Astrocyte of the cerebellum (primary cell): ENCODE data around the gene TCAF1.

Experiments
- DNase-seq: peaks from one replicate; pipeline ENCODE4 v3.0.0-alpha.2; 2011; ENCODE audit warnings: low read depth
- H3K4me3 ChIP-seq: 2 replicates; pipeline ENCODE4 v1.5.1; 2011; ENCODE audit warnings: mild to moderate bottlenecking, low read depth, low read length, moderate library complexity
- in situ Hi-C: cut with HindIII; loops from 2 replicates; pipeline ENCODE4 v1.10.0; 2017; ENCODE audit warnings: low sequenced_read_pairs
- TF ChIP-seq, protein P1 (sequence below): IDR thresholded peaks from 2 replicates; pipeline ENCODE4 v1.5.1; 2012; ENCODE audit warnings: low read length, low read depth, moderate library complexity, mild to moderate bottlenecking; ENCODE audit errors: missing control alignments

The TCAF1 gene

DNA sequence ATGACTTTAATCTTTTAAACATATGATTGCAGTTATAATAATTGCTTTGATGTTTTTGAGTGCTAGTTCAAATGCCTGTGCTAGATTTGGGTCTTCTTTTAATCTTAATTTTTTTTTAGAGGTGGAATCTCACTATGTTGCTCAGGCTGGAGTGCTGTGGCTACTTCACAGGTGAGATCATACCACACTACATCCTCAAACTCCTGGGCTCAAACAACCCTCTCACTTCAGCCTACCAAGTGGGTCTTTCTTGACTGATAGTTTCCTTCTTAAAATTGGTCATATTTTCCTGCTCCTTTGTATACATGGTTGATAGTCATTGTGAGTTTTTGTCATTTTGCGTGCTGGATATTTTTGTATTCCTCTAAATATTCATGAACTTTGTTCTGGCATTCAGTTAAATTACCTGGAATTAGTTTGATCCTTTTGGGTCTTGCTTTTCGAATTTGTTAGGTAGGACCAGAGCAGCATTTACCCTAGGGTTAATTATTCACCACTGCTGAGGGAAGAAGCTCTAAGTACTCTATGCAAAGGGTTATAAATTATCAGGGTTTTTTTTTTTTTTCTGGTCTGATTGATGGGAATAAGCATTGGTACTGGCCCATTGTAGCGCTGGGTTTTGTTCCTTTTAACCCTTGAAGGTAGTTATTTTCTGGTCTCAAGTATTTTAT is 12.1 kb upstream of the TCAF1 start:
- no peak for DNase-seq
- in situ Hi-C loops = no loop called here
- no peak overlapping the region for H3K4me3 ChIP-seq
- TF ChIP-seq, protein P1, sequence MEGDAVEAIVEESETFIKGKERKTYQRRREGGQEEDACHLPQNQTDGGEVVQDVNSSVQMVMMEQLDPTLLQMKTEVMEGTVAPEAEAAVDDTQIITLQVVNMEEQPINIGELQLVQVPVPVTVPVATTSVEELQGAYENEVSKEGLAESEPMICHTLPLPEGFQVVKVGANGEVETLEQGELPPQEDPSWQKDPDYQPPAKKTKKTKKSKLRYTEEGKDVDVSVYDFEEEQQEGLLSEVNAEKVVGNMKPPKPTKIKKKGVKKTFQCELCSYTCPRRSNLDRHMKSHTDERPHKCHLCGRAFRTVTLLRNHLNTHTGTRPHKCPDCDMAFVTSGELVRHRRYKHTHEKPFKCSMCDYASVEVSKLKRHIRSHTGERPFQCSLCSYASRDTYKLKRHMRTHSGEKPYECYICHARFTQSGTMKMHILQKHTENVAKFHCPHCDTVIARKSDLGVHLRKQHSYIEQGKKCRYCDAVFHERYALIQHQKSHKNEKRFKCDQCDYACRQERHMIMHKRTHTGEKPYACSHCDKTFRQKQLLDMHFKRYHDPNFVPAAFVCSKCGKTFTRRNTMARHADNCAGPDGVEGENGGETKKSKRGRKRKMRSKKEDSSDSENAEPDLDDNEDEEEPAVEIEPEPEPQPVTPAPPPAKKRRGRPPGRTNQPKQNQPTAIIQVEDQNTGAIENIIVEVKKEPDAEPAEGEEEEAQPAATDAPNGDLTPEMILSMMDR = no peak

DNA sequence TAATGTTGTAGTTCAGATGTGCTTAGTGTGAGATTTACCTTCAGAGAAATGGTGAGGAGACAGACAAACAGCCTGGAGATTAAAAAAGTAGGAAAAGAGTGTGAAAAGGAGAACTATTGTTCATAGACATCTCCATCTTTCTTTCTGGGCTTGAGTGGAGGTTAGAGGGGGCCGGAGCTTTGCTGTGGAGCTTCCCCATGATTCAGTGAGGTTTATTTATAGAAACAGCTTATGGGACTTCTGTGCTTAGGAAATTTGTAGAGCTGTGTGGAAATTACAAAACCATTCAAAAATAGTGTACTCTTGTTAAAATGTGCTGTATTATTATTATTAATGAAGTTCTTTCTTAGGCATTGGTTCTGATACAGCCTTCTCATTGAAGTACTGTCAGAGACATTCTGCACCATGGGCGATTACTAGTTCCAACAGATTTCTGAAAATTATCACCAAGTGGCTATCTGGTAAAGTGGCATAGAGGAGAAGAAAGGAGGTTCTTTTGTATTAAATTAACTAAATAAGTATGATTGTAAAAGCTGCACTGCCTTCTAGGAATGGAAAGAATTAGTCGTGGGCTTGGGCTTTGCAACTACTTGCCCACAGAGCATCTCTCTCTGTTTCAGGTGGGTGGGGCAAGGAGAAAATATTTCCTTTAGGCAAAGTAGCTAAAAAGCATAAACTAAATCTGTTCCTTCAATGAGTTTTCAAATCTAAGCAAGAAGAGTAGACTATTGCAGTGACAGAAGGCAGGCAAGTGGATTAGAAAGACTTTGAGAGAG is 8.7 kb upstream of the TCAF1 start:
- in situ Hi-C loops = no loop called here
- no peak overlapping the region for H3K4me3 ChIP-seq
- TF ChIP-seq, protein P1 = no peak
- DNase-seq = no peak

DNA sequence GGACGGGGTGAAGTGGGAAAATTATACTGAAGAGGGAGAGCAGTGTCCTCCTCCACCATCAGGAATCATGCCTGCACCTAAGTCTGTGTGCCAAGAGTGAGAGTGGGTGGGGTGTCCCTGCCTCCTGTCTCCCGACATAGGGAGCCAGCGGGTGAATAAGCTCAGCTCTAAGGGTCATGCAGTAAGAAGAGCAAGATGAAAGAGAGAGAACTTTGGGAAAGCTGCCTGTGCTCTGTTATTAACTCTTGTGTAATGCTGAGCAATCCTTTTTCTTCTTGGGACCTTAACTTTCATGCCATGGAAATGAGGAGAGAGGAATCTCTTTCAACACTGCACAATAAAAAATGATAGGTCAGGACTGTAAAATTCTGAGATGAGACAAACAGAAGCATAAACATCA is 7.9 kb upstream of the TCAF1 start:
- H3K4me3 ChIP-seq = no peak overlapping the region
- DNase-seq = no peak
- in situ Hi-C loops = no loop called here
- TF ChIP-seq, protein P1 = no peak

DNA sequence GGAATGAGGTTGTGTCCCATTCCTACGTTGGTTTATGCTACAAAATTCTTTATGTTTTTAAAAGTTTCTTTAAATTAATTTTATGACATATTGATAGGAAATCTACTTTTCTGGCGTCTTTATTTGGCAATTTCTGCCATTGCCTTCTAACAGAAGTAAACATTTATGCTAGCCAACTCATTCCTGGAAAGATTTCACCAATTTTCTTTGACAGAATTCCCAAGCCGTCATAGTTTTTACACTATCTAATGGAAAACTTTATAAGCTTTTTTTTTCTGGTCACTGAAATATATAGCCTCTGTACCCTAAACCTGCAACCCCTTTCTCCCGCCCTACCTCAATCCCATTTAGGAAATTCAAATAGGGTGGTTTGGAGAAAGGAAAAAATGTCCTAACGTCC is 6.1 kb upstream of the TCAF1 start:
- DNase-seq = no peak
- H3K4me3 ChIP-seq = no peak overlapping the region
- in situ Hi-C loops = no loop called here
- TF ChIP-seq, protein P1 = no peak

DNA sequence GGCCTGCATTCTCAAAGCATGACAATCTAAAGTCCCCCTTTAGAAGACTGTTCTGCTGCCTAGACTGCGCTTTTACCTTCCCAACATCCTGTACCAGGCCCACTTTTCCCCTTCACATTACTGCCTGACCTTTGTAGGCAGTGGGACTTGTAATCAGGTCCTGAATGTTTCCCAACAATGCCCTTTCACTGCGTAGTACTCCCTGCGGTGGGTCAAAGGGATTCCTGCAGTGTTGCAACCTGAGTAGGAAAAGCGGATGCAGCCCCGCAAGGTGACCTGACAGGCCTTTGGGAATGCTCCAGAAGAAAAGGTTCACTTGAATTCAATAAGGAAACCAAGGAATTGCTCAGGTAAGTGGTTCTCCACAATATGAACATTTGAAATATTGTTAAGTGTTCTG is 4.9 kb upstream of the TCAF1 start:
- no peak for DNase-seq
- TF ChIP-seq, protein P1 = no peak
- in situ Hi-C loops = no loop called here
- H3K4me3 ChIP-seq = no peak overlapping the region

DNA sequence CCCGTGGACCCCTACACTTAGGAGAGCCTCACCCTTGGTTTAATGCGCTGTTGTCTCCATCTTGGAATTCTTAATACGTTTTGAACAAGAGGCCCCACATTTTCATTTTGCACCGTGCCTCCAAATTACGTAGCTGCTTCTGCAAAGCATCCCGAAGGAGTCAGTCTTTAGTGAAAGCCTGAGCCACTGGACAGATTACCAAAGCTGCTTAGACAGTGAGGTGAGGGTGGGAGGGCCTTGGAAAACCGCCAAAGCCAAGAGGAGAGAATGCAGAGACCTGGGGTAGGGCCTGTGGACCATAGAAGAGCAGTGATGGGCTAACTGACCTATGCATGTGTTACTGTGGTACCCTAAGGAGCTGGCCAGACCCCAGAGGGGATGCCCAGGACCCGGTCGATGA is 4.2 kb upstream of the TCAF1 start:
- TF ChIP-seq, protein P1 = no peak
- in situ Hi-C loops = no loop called here
- no peak overlapping the region for H3K4me3 ChIP-seq
- no peak for DNase-seq
